K562 (cell line): ENCODE measurements around the gene GTPBP1. TPM values are rescaled to one million over a fixed set of nuclear protein-coding genes. Genes with fewer than 3 reads are reported as not detected.

ENCODE experiments used
- ATAC-seq: fragments of 200-7000 bp; cut with Tn5 transposase; 3 replicates; pipeline ENCODE4 v1.9.1; 2020; ENCODE audit warnings: moderate library complexity
- BruUV-seq: library from RNA; stranded (reverse); fragments of 400-500 nt; replicated peaks from 2 replicates; lab custom pipeline; 2021; lab: Mats Ljungman, UMichigan
- CTCF ChIA-PET: fragments of 300-600 bp; formaldehyde crosslinking; extraction: SDS; loops from one replicate; lab custom pipeline; 2021; ENCODE audit warnings: low intra/inter-chr PET ratio; lab: Yijun Ruan, JAX
- POLR2A ChIA-PET: fragments of 300-600, 350-650 bp; sonication (Branson Sonifier 250); formaldehyde crosslinking; extraction: SDS; loops from one replicate; lab custom pipeline; 2021; ENCODE audit warnings: antibody characterized with exemption, inconsistent platforms; lab: Yijun Ruan, JAX
- DNase-seq, 4 experiments: peaks; one replicate each; pipeline versions ENCODE4 v3.0.0 to v3.0.0-alpha.2; 2011 to 2018; ENCODE audit warnings: low spot score in 3 of 4, mixed read lengths in 3 of 4; ENCODE audit errors: extremely low read depth in 1 of 4
- FAIRE-seq: peaks from 2 replicates; lab custom pipeline; 2011; peaks lifted over from hg19 to GRCh38; lab: Jason Lieb, UNC
- H2AFZ ChIP-seq: 2 replicates; pipeline ENCODE4 v1.6.0; 2011; ENCODE audit warnings: low read depth, low read length, control low read depth, inconsistent platforms
- H3K27ac ChIP-seq: fragments of 200-600 bp; 3 replicates; pipeline ENCODE4 v1.8.0; 2011; ENCODE audit warnings: low read depth, mild to moderate bottlenecking, control low read depth, inconsistent platforms, low read length, moderate library complexity, mixed read lengths; ENCODE audit errors: extremely low read depth
- H3K27me3 ChIP-seq, 2 experiments: fragments of 300-600 bp in 1 of 2; 2 replicates in 1 of 2; 3 replicates in 1 of 2; pipeline versions ENCODE4 v1.6.0 to v1.8.0; 2011; ENCODE audit warnings: inconsistent platforms in 2 of 2, low read length in 2 of 2, mild to moderate bottlenecking in 1 of 2, mixed read lengths in 1 of 2, moderate library complexity in 1 of 2; ENCODE audit not compliant: control insufficient read depth in 2 of 2, insufficient read depth in 2 of 2
- H3K36me3 ChIP-seq: fragments of 300-600 bp; 3 replicates; pipeline ENCODE4 v1.8.0; 2011; ENCODE audit warnings: mild to moderate bottlenecking, low read length, inconsistent platforms; ENCODE audit not compliant: control insufficient read depth, insufficient read depth
- H3K4me1 ChIP-seq, 2 experiments: fragments of 200-600 bp in 1 of 2; replicated peaks in 1 of 2; 2 replicates in 1 of 2; 3 replicates in 1 of 2; pipeline versions ENCODE4 v1.5.1 to v1.8.0; 2011; ENCODE audit warnings: inconsistent platforms in 2 of 2, low read length in 2 of 2, mild to moderate bottlenecking in 1 of 2, mixed read lengths in 1 of 2, moderate library complexity in 1 of 2; ENCODE audit not compliant: control insufficient read depth in 2 of 2, insufficient read depth in 2 of 2
- H3K4me2 ChIP-seq: 2 replicates; pipeline ENCODE4 v1.6.1; 2011; ENCODE audit warnings: low read length, control low read depth, inconsistent platforms, mixed read lengths; ENCODE audit not compliant: insufficient read depth
- H3K4me3 ChIP-seq: fragments of 200-600 bp; sonication (generic), shearing (Covaris generic); 2 replicates; pipeline ENCODE4 v1.5.1; 2016; ENCODE audit warnings: control low read depth, inconsistent platforms
- H3K79me2 ChIP-seq: fragments of 200-600 bp; 3 replicates; pipeline ENCODE4 v1.8.0; 2011; ENCODE audit warnings: low read length, inconsistent platforms; ENCODE audit not compliant: control insufficient read depth, insufficient read depth
- H3K9ac ChIP-seq, 2 experiments: 2 replicates each; pipeline versions ENCODE4 v1.6.0 to v1.6.1; 2011; ENCODE audit warnings: low read depth in 2 of 2, low read length in 2 of 2, control low read depth in 1 of 2, inconsistent platforms in 1 of 2, mild to moderate bottlenecking in 1 of 2, mixed read lengths in 1 of 2; ENCODE audit not compliant: insufficient read depth in 1 of 2
- H3K9me1 ChIP-seq: one replicate; pipeline ENCODE4 v1.6.0; 2011; ENCODE audit warnings: inconsistent platforms, mild to moderate bottlenecking, low read length, moderate library complexity; ENCODE audit not compliant: control insufficient read depth, insufficient read depth
- H3K9me3 ChIP-seq: replicated peaks from 2 replicates; pipeline ENCODE4 v1.5.1; 2011; ENCODE audit warnings: low read depth, low read length, inconsistent platforms; ENCODE audit not compliant: control insufficient read depth, insufficient read depth
- H4K20me1 ChIP-seq: replicated peaks from 2 replicates; pipeline ENCODE4 v1.6.1; 2011; ENCODE audit warnings: low read length, inconsistent platforms, mixed read lengths; ENCODE audit not compliant: control insufficient read depth, insufficient read depth
- CGGBP1 ChIP-seq: fragments of 250-450 bp; sonication (Bioruptor Pico); IDR thresholded peaks from 2 replicates; pipeline ENCODE4 v1.9.0; 2021; ENCODE audit warnings: mild to moderate bottlenecking
- GTF3C2 ChIP-seq: IDR thresholded peaks from 3 replicates; pipeline ENCODE4 v1.6.1; 2011; ENCODE audit warnings: borderline replicate concordance, mild to moderate bottlenecking, moderate library complexity; ENCODE audit not compliant: insufficient read length; ENCODE audit errors: extremely low read depth
- HNRNPK ChIP-seq: fragments of 200-400 bp; formaldehyde crosslinking; IDR thresholded peaks from one replicate; pipeline ENCODE4 v1.6.1; 2018; ENCODE audit warnings: mild to moderate bottlenecking, low read depth, low read length; ENCODE audit not compliant: poor library complexity, severe bottlenecking
- MTA2 ChIP-seq: fragments of 450-650 bp; IDR thresholded peaks from 2 replicates; pipeline ENCODE4 v1.6.1; 2016; ENCODE audit warnings: low read depth
- MYBL2 ChIP-seq, 2 experiments: fragments of 450-650 bp in 1 of 2; sonication (generic) in 1 of 2; formaldehyde crosslinking in 1 of 2; IDR thresholded peaks; 2 replicates each; pipeline versions ENCODE4 v1.6.1 to v1.8.1; 2017 to 2022; ENCODE audit warnings: borderline replicate concordance in 1 of 2, inconsistent platforms in 1 of 2, low read depth in 1 of 2, mild to moderate bottlenecking in 1 of 2, missing genetic modification reagents in 1 of 2, moderate library complexity in 1 of 2
- NR3C1 ChIP-seq: sonication (generic); formaldehyde crosslinking; IDR thresholded peaks from 2 replicates; pipeline ENCODE4 v1.8.1; 2022; ENCODE audit warnings: missing genetic modification reagents
- ZBED1 ChIP-seq: IDR thresholded peaks from 2 replicates; pipeline ENCODE4 v1.6.1; 2014
- ZFPM2 ChIP-seq: fragments of 250-450 bp; sonication (Bioruptor Pico); IDR thresholded peaks from 2 replicates; pipeline ENCODE4 v1.5.1; 2022; ENCODE audit warnings: mild to moderate bottlenecking
- WGBS: fragments of 100-300 bp; shearing (Covaris generic); methylation state at CpG from one replicate; pipeline ENCODE4 v1.1.6; 2016; ENCODE audit warnings: low coverage, mixed read lengths; ENCODE audit not compliant: insufficient coverage; ENCODE audit errors: missing lambda C conversion rate; 5-methylcytosine and 5-hydroxymethylcytosine counted together
- in situ Hi-C: fragments of 300-500 bp; cut with MboI; formaldehyde crosslinking; loops from 4 replicates; pipeline ENCODE4 v1.15.0; 2018; ENCODE audit warnings: inconsistent platforms, mixed read lengths
- intact Hi-C: fragments of 100-400 bp; cut with micrococcal nuclease; formaldehyde crosslinking; loops from 2 replicates; pipeline ENCODE4 v1.14.2; 2022
- polyA plus RNA-seq, 8 experiments: library from polyadenylated mRNA; depleted of rRNA in 4 of 8; stranded (reverse) in 5 of 8; unstranded in 3 of 8; fragments of >200 nt; fragmentation: Nextera tagmentation in 2 of 8; fragmentation: Illumina TruSeq in 1 of 8; extraction: Ambion mirVana in 2 of 8; extraction: Trizol in 1 of 8; gene quantifications; 2 replicates each; pipeline versions ENCODE4 v1.2.1 to v1.2.3, GENCODE V29; 2011 to 2014; ENCODE audit warnings: inconsistent platforms in 1 of 8, missing spikeins in 1 of 8
- total RNA-seq, 7 experiments: library from RNA; depleted of rRNA in 6 of 7; stranded (reverse); fragments of >200 nt in 6 of 7; fragmentation: Illumina TruSeq in 2 of 7; extraction: Trizol in 2 of 7; gene quantifications; 2 replicates each; pipeline versions ENCODE4 v1.2.1 to v1.2.3, GENCODE V29; 2011 to 2021; ENCODE audit warnings: low replicate concordance in 1 of 7

Gene GTPBP1
- total and polyA plus RNA-seq, 9 of the 15 experiments (the other 6 are each of a cell fraction or from before 2014, with no cell fraction given), result 0.83 to 53.2 (median 23.3) TPM

GRCh38 chr22:38720350-38720749 is 14.6 kb downstream of the GTPBP1 start:
- H3K9ac ChIP-seq, result no peak overlapping the region
- 87% methylated on average over 3 of the region's 3 CpGs for WGBS

GRCh38 chr22:38721551-38721950 is 15.8 kb downstream of the GTPBP1 start:
- intact Hi-C loops, result no loop called here
- H3K4me1 ChIP-seq, result peaks cover 2 to 3% of the 10 kb centered on the region in 2 experiments; a peak in 3 of 5 replicates
- H3K9me3 ChIP-seq, result no peaks in the 10 kb centered on the region
- peaks cover 6% of the 10 kb centered on the region; the same call in 1 of the 2 replicates for H4K20me1 ChIP-seq
- H3K36me3 ChIP-seq, result peaks cover 83% of the 10 kb centered on the region; the same call in 2 of the 3 replicates
- no peak overlapping the region for H3K9ac ChIP-seq
- FAIRE-seq (no peak), ATAC-seq (no peak), DNase-seq (no peak)
- WGBS, result 85% methylated on average over 7 of the region's 7 CpGs
- BruUV-seq, result no TSS peak
- H3K27ac ChIP-seq, result no peak overlapping the region
- H3K4me2 ChIP-seq, result no peak overlapping the region
- H2AFZ ChIP-seq, result no peak overlapping the region
- no peak for TF ChIP-seq HNRNPK
- no peak for TF ChIP-seq MYBL2 (IDR thresholded peaks at IDR 0.05; ENCODE audit: low read depth)
- no peak for TF ChIP-seq MYBL2 (CRISPR knock-in tag; IDR thresholded peaks at IDR 0.05; ENCODE audit: borderline replicate concordance)
- no peak for TF ChIP-seq CGGBP1 (CRISPR knock-in tag)
- TF ChIP-seq GTF3C2, result no peak
- no peak for TF ChIP-seq ZBED1
- TF ChIP-seq MTA2, result no peak
- no peak for TF ChIP-seq NR3C1 (CRISPR knock-in tag)
- no peaks in the 10 kb centered on the region for H3K27me3 ChIP-seq
- in situ Hi-C loops, result no loop called here
- POLR2A ChIA-PET, result interaction anchor here (0.9 to 3.3 kb wide), 3 partner anchors 10 to 28 kb away, joined by 3 to 9 read pairs (median 5); partner anchors contain the start of gene GTPBP1
- no peak overlapping the region for H3K4me3 ChIP-seq
- H3K9me1 ChIP-seq, result no peaks in the 10 kb centered on the region
- CTCF ChIA-PET, result no interaction called here
- H3K79me2 ChIP-seq, result peaks cover 4% of the 10 kb centered on the region; the same call in 2 of the 3 replicates

More at GRCh38 chr22:38720350-38720749, 14.6 kb downstream of the GTPBP1 start:
- BruUV-seq, result no TSS peak
- in situ Hi-C loops (no loop called here), intact Hi-C loops (no loop called here)
- Histone ChIP-seq H2AFZ (no peak overlapping the region), H3K27ac (no peak overlapping the region), H3K36me3 (peaks cover 83% of the 10 kb centered on the region; the same call in 2 of the 3 replicates), H3K4me2 (no peak overlapping the region), H3K9me1 (peaks cover 3% of the 10 kb centered on the region), H4K20me1 (peaks cover 18% of the 10 kb centered on the region; the same call in 1 of the 2 replicates), H3K27me3 (no peaks in the 10 kb centered on the region), H3K79me2 (peaks cover 13% of the 10 kb centered on the region), H3K4me1 (peaks cover 5 to 15% of the 10 kb centered on the region in 2 experiments; a peak in 4 of 5 replicates), H3K9me3 (no peaks in the 10 kb centered on the region), H3K4me3 (no peak overlapping the region)
- no peak for ATAC-seq
- TF ChIP-seq ZFPM2 (CRISPR knock-in tag), result no peak
- ChIA-PET CTCF (no interaction called here), POLR2A (interaction anchor here (1.7 kb wide), 1 partner anchor 11 kb away, joined by 5 read pairs; no protein-coding TSS in a partner anchor)
- no peak for DNase-seq
- FAIRE-seq, result no peak
